Breast epithelium (tissue), 4 donors: ENCODE measurements around the gene CEP97. TPM values are rescaled to one million over a fixed set of nuclear protein-coding genes. Genes with fewer than 3 reads are reported as not detected.
"Not testable (repeated sequence)": the region's sequence is repeated elsewhere in the genome, so short reads cannot be mapped to it uniquely, and the experiment has no call there.

Experiments used
- DNase-seq, 2 donors: peaks; one replicate each; pipeline ENCODE4 v3.0.0-alpha.2; 2019; ENCODE audit warnings: low spot score in 2 of 2
- H3K27ac ChIP-seq, 2 donors: fragments of 200-600 bp; sonication (generic) in 1 of 2; one replicate each; pipeline ENCODE4 v1.5.1; 2016 to 2019; ENCODE audit warnings: mild to moderate bottlenecking in 1 of 2
- H3K27me3 ChIP-seq, 2 donors: fragments of 200-600 bp; sonication (generic) in 1 of 2; one replicate each; pipeline versions ENCODE4 v1.5.1 to v1.6.0; 2017 to 2019; ENCODE audit warnings: control low read depth in 1 of 2, mild to moderate bottlenecking in 1 of 2
- H3K36me3 ChIP-seq: fragments of 200-600 bp; one replicate; pipeline ENCODE4 v1.5.1; 2019
- H3K4me1 ChIP-seq, 2 donors: fragments of 200-600 bp; sonication (generic); one replicate each; pipeline ENCODE4 v1.5.1; 2016 to 2019; ENCODE audit warnings: control low read depth in 1 of 2
- H3K4me3 ChIP-seq, 3 donors: fragments of 200-600 bp; sonication (generic); 1 replicate in 2 of 3; 2 replicates in 1 of 3; pipeline ENCODE4 v1.5.1; 2016 to 2019; ENCODE audit warnings: mild to moderate bottlenecking in 3 of 3, moderate library complexity in 2 of 3
- H3K9me3 ChIP-seq, 2 donors: fragments of 200-600 bp; sonication (generic) in 1 of 2; one replicate each; pipeline ENCODE4 v1.5.1; 2016 to 2019; ENCODE audit warnings: control low read depth in 1 of 2
- CTCF ChIP-seq, 3 donors: fragments of 450-650 bp; IDR thresholded peaks; one replicate each; pipeline ENCODE4 v1.5.1; 2016 to 2017; ENCODE audit warnings: antibody characterized with exemption in 3 of 3, mild to moderate bottlenecking in 3 of 3, moderate library complexity in 3 of 3
- POLR2A ChIP-seq: fragments of 450-650 bp; IDR thresholded peaks from one replicate; pipeline ENCODE4 v1.6.1; 2016; ENCODE audit warnings: antibody characterized with exemption, mild to moderate bottlenecking, moderate library complexity
- POLR2AphosphoS5 ChIP-seq, 3 donors: sonication (generic); formaldehyde crosslinking; IDR thresholded peaks; one replicate each; pipeline ENCODE4 v1.6.1; 2017; ENCODE audit warnings: antibody characterized with exemption in 3 of 3
- intact Hi-C: fragments of 100-400 bp; cut with DNase I; formaldehyde crosslinking; loops from one replicate; pipeline ENCODE4 v1.15.1; 2023; ENCODE audit warnings: low total_unique reads
- total RNA-seq, 3 donors: library from RNA; depleted of rRNA; stranded (reverse); fragments of >200 nt; gene quantifications; one replicate each; pipeline ENCODE4 v1.1.0, GENCODE V29; 2016

CEP97 gene
- total RNA-seq, 3 donors from 2014 or later = 7.4 to 13.2 (median 12.1) TPM

DNA sequence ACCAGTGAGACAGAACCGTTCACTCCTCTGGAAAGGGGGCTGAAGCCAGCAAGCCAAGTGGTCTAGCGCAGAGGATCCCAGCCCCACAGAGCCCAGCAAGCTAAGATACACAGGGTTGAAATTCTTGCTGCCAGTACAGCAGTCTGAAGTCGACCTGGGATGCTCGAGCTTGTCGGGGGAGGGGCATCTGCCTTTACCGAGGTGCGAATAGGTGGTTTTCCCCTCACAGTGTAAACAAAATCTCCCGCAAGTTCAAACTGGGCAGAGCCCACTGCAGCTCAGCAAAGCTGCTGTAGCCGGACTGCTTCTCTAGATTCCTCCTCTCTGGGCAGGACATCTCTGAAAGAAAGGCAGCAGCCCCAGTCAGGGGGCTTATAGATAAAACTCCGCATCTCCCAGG lies 11.4 kb downstream of the CEP97 start:
- Histone ChIP-seq H3K4me3 (no peak overlapping the region), H3K27me3 (no peaks in the 10 kb centered on the region), H3K27ac (no peak overlapping the region), H3K36me3 (no peaks in the 10 kb centered on the region), H3K4me1 (no peaks in the 10 kb centered on the region), H3K9me3 (no peaks in the 10 kb centered on the region)
- intact Hi-C loops = no loop called here
- TF ChIP-seq CTCF (IDR thresholded peaks at IDR 0.05) (no peak), POLR2AphosphoS5 (IDR thresholded peaks at IDR 0.05) (no peak), POLR2A (no peak)
- DNase-seq = no peak

GRCh38 chr3:101741914-101742313 lies 17.5 kb downstream of the CEP97 start:
- DNase-seq, intact Hi-C loops, H3K27me3 ChIP-seq, H3K4me3 ChIP-seq, H3K36me3 ChIP-seq, H3K4me1 ChIP-seq, H3K9me3 ChIP-seq, H3K27ac ChIP-seq: not testable (repeated sequence)

DNA sequence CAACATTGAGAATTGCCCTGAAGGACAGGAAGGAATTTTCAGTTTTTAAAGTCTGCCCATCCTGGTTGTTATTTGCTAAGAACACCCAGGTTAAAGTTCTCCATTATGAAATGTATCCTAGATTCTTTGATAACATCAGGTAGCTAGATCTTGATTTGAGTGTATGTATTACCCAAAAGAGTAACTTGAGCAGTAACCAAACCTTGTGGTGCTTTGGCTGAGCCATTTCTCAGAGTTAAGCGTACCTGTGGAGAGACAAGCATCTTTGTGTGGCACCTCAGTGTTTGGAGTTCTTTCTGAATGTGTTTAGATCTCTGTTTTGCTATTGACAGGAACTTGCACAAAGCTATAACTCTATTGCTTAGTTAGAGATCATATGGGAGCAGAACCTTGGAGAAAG lies 20.4 kb downstream of the CEP97 start:
- intact Hi-C loops = no loop called here
- TF ChIP-seq POLR2A (no peak), POLR2AphosphoS5 (IDR thresholded peaks at IDR 0.05) (no peak)

DNA sequence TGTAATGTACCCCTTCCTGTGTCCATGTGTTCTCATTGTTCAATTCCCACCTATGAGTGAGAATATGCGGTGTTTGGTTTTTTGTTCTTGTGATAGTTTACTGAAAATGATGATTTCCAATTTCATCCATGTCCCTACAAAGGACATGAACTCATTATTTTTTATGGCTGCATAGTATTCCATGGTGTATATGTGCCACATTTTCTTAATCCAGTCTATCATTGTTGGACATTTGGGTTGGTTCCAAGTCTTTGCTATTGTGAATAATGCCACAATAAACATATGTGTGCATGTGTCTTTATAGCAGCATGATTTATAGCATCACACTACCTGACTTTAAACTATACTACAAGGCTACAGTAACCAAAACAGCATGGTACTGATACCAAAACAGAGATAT lies 21.5 kb downstream of the CEP97 start:
- H3K4me3 ChIP-seq, H3K9me3 ChIP-seq, H3K27ac ChIP-seq, H3K4me1 ChIP-seq, intact Hi-C loops, DNase-seq, H3K36me3 ChIP-seq, H3K27me3 ChIP-seq: not testable (repeated sequence)

More for the DNA sequence above, 20.4 kb downstream of the CEP97 start:
- Histone ChIP-seq H3K27ac (no peak overlapping the region), H3K4me3 (no peak overlapping the region), H3K27me3 (no peaks in the 10 kb centered on the region), H3K36me3 (no peaks in the 10 kb centered on the region), H3K9me3 (no peaks in the 10 kb centered on the region), H3K4me1 (no peaks in the 10 kb centered on the region)
- no peak for DNase-seq

DNA sequence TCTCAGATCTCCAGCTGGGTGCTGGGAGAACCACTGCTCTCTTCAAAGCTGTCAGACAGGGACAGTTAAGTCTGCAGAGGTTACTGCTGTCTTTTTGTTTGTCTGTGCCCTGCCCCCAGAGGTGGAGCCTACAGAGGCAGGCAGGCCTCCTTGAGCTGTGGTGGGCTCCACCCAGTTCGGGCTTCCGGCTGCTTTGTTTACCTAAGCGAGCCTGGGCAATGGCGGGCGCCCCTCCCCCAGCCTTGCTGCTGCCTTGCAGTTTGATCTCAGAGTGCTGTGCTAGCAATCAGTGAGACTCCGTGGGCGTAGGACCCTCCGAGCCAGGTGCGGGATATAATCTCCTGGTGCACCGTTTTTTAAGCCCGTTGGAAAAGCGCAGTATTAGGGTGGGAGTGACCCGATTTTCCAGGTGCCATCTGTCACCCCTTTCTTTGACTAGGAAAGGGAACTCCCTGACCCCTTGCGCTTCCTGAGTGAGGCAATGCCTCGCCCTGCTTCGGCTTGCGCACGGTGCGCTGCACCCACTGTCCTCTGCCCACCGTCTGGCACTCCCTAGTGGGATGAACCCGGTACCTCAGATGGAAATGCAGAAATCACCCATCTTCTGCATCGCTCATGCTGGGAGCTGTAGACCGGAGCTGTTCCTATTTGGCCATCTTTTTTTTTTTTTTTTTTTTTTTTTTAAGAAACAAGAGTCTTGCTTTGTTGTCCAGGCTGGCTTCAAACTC lies 29.1 kb downstream of the CEP97 start:
- H3K9me3 ChIP-seq, H3K27ac ChIP-seq, intact Hi-C loops, H3K36me3 ChIP-seq, H3K4me3 ChIP-seq, DNase-seq, H3K27me3 ChIP-seq, H3K4me1 ChIP-seq: not testable (repeated sequence)

DNA sequence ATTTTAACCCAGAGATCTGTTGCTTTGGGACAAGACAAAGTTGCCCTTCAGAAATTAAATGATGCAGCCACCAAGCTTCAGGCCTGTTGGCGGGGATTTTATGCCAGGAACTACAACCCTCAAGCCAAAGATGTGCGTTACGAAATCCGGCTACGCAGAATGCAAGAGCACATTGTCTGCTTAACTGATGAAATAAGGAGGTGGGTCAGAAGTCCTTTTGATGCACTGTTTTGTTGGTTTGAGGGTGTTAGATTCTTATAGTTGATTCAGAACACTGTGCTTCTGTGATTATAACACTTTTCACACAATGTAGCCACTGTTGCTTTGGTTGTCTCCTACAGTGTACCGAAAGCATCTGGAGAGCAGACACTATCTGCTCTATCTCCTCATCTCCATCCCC lies 33.8 kb downstream of the CEP97 start:
- TF ChIP-seq POLR2A (no peak), POLR2AphosphoS5 (IDR thresholded peaks at IDR 0.05) (peak in 1 of 3 donors; percentile 15)
- H3K4me1 ChIP-seq = no peaks in the 10 kb centered on the region
- H3K36me3 ChIP-seq = no peaks in the 10 kb centered on the region
- no peak for DNase-seq
- H3K9me3 ChIP-seq = no peaks in the 10 kb centered on the region
- intact Hi-C loops = loop anchor here (5.0 kb wide), 1 partner anchor 671 kb away; no protein-coding TSS in a partner anchor
- no peaks in the 10 kb centered on the region for H3K27me3 ChIP-seq
- H3K4me3 ChIP-seq = no peak overlapping the region
- no peak overlapping the region for H3K27ac ChIP-seq

GRCh38 chr3:101762041-101762646 lies 37.7 kb downstream of the CEP97 start:
- no peak for DNase-seq
- intact Hi-C loops = no loop called here
- Histone ChIP-seq H3K9me3 (no peaks in the 10 kb centered on the region), H3K4me3 (no peak overlapping the region), H3K36me3 (no peaks in the 10 kb centered on the region), H3K27me3 (no peaks in the 10 kb centered on the region), H3K27ac (no peak overlapping the region), H3K4me1 (no peaks in the 10 kb centered on the region)
- TF ChIP-seq CTCF (IDR thresholded peaks at IDR 0.05) (no peak), POLR2AphosphoS5 (IDR thresholded peaks at IDR 0.05) (no peak), POLR2A (no peak)

DNA sequence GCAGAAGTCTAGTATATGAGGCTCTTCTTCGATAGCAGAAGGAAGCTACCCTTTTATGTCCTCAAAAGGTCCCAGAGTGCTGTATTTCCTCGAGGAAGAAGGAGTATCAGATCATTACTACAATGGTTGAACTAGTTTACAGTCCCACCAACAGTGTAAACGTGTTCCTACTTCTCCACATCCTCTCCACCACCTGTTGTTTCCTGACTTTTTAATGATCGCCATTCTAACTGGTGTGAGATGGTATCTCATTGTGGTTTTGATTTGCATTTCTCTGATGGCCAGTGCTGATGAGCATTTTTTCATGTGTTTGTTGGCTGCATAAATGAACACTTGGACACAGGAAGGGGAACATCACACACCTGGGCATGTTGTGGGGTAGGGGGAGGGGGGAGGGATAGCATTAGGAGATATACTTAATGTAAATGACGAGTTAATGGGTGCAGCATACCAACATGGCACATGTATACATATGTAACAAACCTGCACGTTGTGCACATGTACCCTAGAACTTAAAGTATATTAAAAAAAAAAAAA lies 53.4 kb downstream of the CEP97 start:
- DNase-seq, intact Hi-C loops, H3K4me1 ChIP-seq, H3K9me3 ChIP-seq, H3K27me3 ChIP-seq, H3K27ac ChIP-seq, H3K4me3 ChIP-seq, H3K36me3 ChIP-seq: not testable (repeated sequence)
